NCI-H82 treated with DMSO at 0.1 percent for 48 hours (cell line): Measurements from ENCODE around the gene CAPN10.

Experiments
- DNase-seq: peaks from one replicate; lab custom pipeline; 2025; ENCODE audit not compliant: unreplicated experiment; lab: John Stamatoyannopoulos, UW

The CAPN10 gene

GRCh38 chr2:240563951-240564560 lies 22.5 kb upstream of the CAPN10 start:
- no peak for DNase-seq

- no peak for DNase-seq
Observed at GRCh38 chr2:240564561-240565332, 21.8 kb upstream of the CAPN10 start.

GRCh38 chr2:240565333-240566202 lies 21.0 kb upstream of the CAPN10 start:
- no peak for DNase-seq

- DNase-seq, result peak; percentile 63
Observed at GRCh38 chr2:240566203-240567136, 20.1 kb upstream of the CAPN10 start.

GRCh38 chr2:240567137-240567871 lies 19.2 kb upstream of the CAPN10 start:
- DNase-seq, result no peak

GRCh38 chr2:240567872-240568677 lies 18.5 kb upstream of the CAPN10 start, which contains the start of gene RNPEPL1:
RNPEPL1 (plus strand) TSS chr2:240568484; CDS start chr2:240568587, 103 bp downstream.
- DNase-seq, result no peak

GRCh38 chr2:240568678-240569522 lies 17.6 kb upstream of the CAPN10 start:
- DNase-seq, result no peak

GRCh38 chr2:240569523-240569997 lies 17.0 kb upstream of the CAPN10 start:
- DNase-seq, result no peak

- no peak for DNase-seq
Observed at GRCh38 chr2:240569998-240570530, 16.5 kb upstream of the CAPN10 start.

GRCh38 chr2:240570531-240571313 lies 15.8 kb upstream of the CAPN10 start:
- DNase-seq, result no peak

GRCh38 chr2:240571314-240571973 lies 15.1 kb upstream of the CAPN10 start:
- no peak for DNase-seq

- no peak for DNase-seq
Observed at GRCh38 chr2:240572141-240573031, 14.1 kb upstream of the CAPN10 start.

- DNase-seq, result no peak
Observed at GRCh38 chr2:240573071-240573515, 13.4 kb upstream of the CAPN10 start.

- DNase-seq, result no peak
Observed at GRCh38 chr2:240573516-240574385, 12.8 kb upstream of the CAPN10 start.
